Islet precursor cell (in vitro differentiated cells): ENCODE measurements around the gene ARFGAP3.
"Not testable (repeated sequence)": the region's sequence is repeated elsewhere in the genome, so short reads cannot be mapped to it uniquely, and the experiment has no call there.

ENCODE experiments used
- DNase-seq: peaks from one replicate; pipeline ENCODE4 v3.0.0-alpha.2; 2018

Gene ARFGAP3

GRCh38 chr22:42792909-42793847 is 63.9 kb downstream of the ARFGAP3 start:
- DNase-seq, result peak; percentile 52

- DNase-seq, result no peak
Measured at GRCh38 chr22:42792453-42792908, 64.6 kb downstream of the ARFGAP3 start.

- peak; percentile 50 for DNase-seq
Measured at GRCh38 chr22:42791721-42792452, 65.2 kb downstream of the ARFGAP3 start.

GRCh38 chr22:42788466-42788865 is 68.6 kb downstream of the ARFGAP3 start:
- DNase-seq, result no peak

- no peak for DNase-seq
Measured at GRCh38 chr22:42788021-42788420, 69.1 kb downstream of the ARFGAP3 start.

- DNase-seq, result no peak
Measured at GRCh38 chr22:42787357-42787736, 69.7 kb downstream of the ARFGAP3 start.

- DNase-seq, result peak; percentile 44
Measured at GRCh38 chr22:42786606-42787356, 70.3 kb downstream of the ARFGAP3 start.

GRCh38 chr22:42785706-42786499 is 71.2 kb downstream of the ARFGAP3 start:
- DNase-seq, result no peak

- DNase-seq, result not testable (repeated sequence)
Measured at GRCh38 chr22:42782306-42782705, 74.8 kb downstream of the ARFGAP3 start.

GRCh38 chr22:42780070-42780540 is 77.0 kb downstream of the ARFGAP3 start:
- peak; percentile 88 for DNase-seq

GRCh38 chr22:42777126-42777525 is 79.9 kb downstream of the ARFGAP3 start:
- DNase-seq, result no peak

- no peak for DNase-seq
Measured at GRCh38 chr22:42773167-42773566, 83.9 kb downstream of the ARFGAP3 start.

GRCh38 chr22:42772647-42773046 is 84.4 kb downstream of the ARFGAP3 start:
- no peak for DNase-seq

GRCh38 chr22:42770941-42771647 is 86.0 kb downstream of the ARFGAP3 start:
- no peak for DNase-seq

GRCh38 chr22:42770448-42770726 is 86.7 kb downstream of the ARFGAP3 start:
- DNase-seq, result no peak

- DNase-seq, result peak; percentile 64
Measured at GRCh38 chr22:42769574-42770447, 87.3 kb downstream of the ARFGAP3 start.

- no peak for DNase-seq
Measured at GRCh38 chr22:42769238-42769573, 87.9 kb downstream of the ARFGAP3 start.

- peak; percentile 52 for DNase-seq
Measured at GRCh38 chr22:42768385-42769035, 88.6 kb downstream of the ARFGAP3 start.

GRCh38 chr22:42766860-42767259 is 90.2 kb downstream of the ARFGAP3 start:
- DNase-seq, result no peak

GRCh38 chr22:42764895-42765363 is 92.1 kb downstream of the ARFGAP3 start:
- no peak for DNase-seq
